Hepatocyte (in vitro differentiated cells): ENCODE measurements around the gene SLC7A9. TPM values are rescaled to one million over a fixed set of nuclear protein-coding genes. Genes with fewer than 3 reads are reported as not detected.

Experiments used
- DNase-seq: peaks from one replicate; pipeline ENCODE4 v3.0.0-alpha.2; 2016; ENCODE audit warnings: low spot score
- H2AFZ ChIP-seq: fragments of 200-600 bp; sonication (generic); 2 replicates; pipeline ENCODE4 v1.6.0; 2016; ENCODE audit warnings: antibody characterized with exemption, mild to moderate bottlenecking
- H3K27ac ChIP-seq: fragments of 200-600 bp; sonication (generic); 2 replicates; pipeline ENCODE4 v1.5.1; 2016; ENCODE audit warnings: mild to moderate bottlenecking
- H3K27me3 ChIP-seq: fragments of 200-600 bp; sonication (generic); 2 replicates; pipeline ENCODE4 v1.6.1; 2016
- H3K36me3 ChIP-seq: fragments of 200-600 bp; sonication (generic); replicated peaks from 2 replicates; pipeline ENCODE4 v1.5.1; 2016; ENCODE audit warnings: low read depth; ENCODE audit not compliant: insufficient read depth
- H3K4me1 ChIP-seq: fragments of 200-600 bp; sonication (generic); 2 replicates; pipeline ENCODE4 v1.5.1; 2016; ENCODE audit warnings: mild to moderate bottlenecking, moderate library complexity; ENCODE audit not compliant: insufficient read depth
- H3K4me2 ChIP-seq: fragments of 200-600 bp; sonication (generic); 2 replicates; pipeline ENCODE4 v1.6.0; 2016
- H3K4me3 ChIP-seq: fragments of 200-600 bp; sonication (generic); 2 replicates; pipeline ENCODE4 v1.5.1; 2016; ENCODE audit warnings: mild to moderate bottlenecking
- H3K79me2 ChIP-seq: fragments of 200-600 bp; sonication (generic); 2 replicates; pipeline ENCODE4 v1.6.0; 2017; ENCODE audit warnings: mild to moderate bottlenecking
- H3K9me2 ChIP-seq: fragments of 200-600 bp; sonication (generic); replicated peaks from 2 replicates; pipeline ENCODE4 v1.6.0; 2017; ENCODE audit warnings: mild to moderate bottlenecking; ENCODE audit not compliant: insufficient read depth
- H3K9me3 ChIP-seq: fragments of 200-600 bp; sonication (generic); 2 replicates; pipeline ENCODE4 v1.5.1; 2016; ENCODE audit warnings: low read depth, mild to moderate bottlenecking
- H4K20me1 ChIP-seq: fragments of 200-600 bp; sonication (generic); 2 replicates; pipeline ENCODE4 v1.6.0; 2016; ENCODE audit warnings: mild to moderate bottlenecking; ENCODE audit not compliant: insufficient read depth, poor library complexity, severe bottlenecking
- CTCF ChIP-seq: fragments of 200-600 bp; sonication (generic); IDR thresholded peaks from 2 replicates; pipeline ENCODE4 v1.5.1; 2016; ENCODE audit warnings: antibody characterized with exemption, mild to moderate bottlenecking; ENCODE audit not compliant: poor library complexity
- EZH2 ChIP-seq: fragments of 200-600 bp; sonication (generic); IDR thresholded peaks from 2 replicates; pipeline ENCODE4 v1.6.1; 2016; ENCODE audit warnings: antibody characterized with exemption, mild to moderate bottlenecking, borderline replicate concordance
- EZH2phosphoT487 ChIP-seq: fragments of 200-600 bp; sonication (generic); IDR thresholded peaks from one replicate; pipeline ENCODE4 v1.6.1; 2018; ENCODE audit warnings: antibody characterized with exemption, mild to moderate bottlenecking, low read depth, moderate library complexity; ENCODE audit not compliant: unreplicated experiment, severe bottlenecking
- WGBS: methylation state at CpG from one replicate; pipeline ENCODE4 v1.1.6; 2016; ENCODE audit warnings: low lambda C conversion rate; ENCODE audit errors: missing lambda C conversion rate; 5-methylcytosine and 5-hydroxymethylcytosine counted together
- polyA plus RNA-seq: library from polyadenylated mRNA; unstranded; fragments of >200 nt; fragmentation: Nextera tagmentation; extraction: Ambion mirVana; gene quantifications from 2 replicates; pipeline ENCODE4 v1.2.1, GENCODE V29; 2016
- small RNA-seq: library from RNA; depleted of rRNA; stranded (forward); fragments of <200 nt; gene quantifications from one replicate; pipeline ENCODE3, GENCODE V24; 2014
- total RNA-seq: library from RNA; depleted of rRNA; stranded (reverse); fragments of >200 nt; gene quantifications from 2 replicates; pipeline ENCODE4 v1.2.3, GENCODE V29; 2014

The SLC7A9 gene
- total and polyA plus RNA-seq, 2 experiments from 2014 or later, result 7.6 to 9.6 TPM

GRCh38 chr19:32781280-32781679 lies 88.3 kb downstream of the SLC7A9 start:
- no peaks in the 10 kb centered on the region for H3K27me3 ChIP-seq
- H3K4me1 ChIP-seq, result no peaks in the 10 kb centered on the region
- no peaks in the 10 kb centered on the region for H3K79me2 ChIP-seq
- no peak for TF ChIP-seq CTCF
- TF ChIP-seq EZH2, result no peak
- TF ChIP-seq EZH2phosphoT487, result no peak
- no peak for DNase-seq
- H3K9me3 ChIP-seq, result no peaks in the 10 kb centered on the region
- no peaks in the 10 kb centered on the region for H3K36me3 ChIP-seq
- 95% methylated on average over 2 of the region's 2 CpGs for WGBS
- no peak overlapping the region for H3K27ac ChIP-seq
- H3K9me2 ChIP-seq, result no peaks in the 10 kb centered on the region
- H2AFZ ChIP-seq, result no peak overlapping the region
- H3K4me3 ChIP-seq, result no peak overlapping the region
- H3K4me2 ChIP-seq, result no peak overlapping the region
- no peaks in the 10 kb centered on the region for H4K20me1 ChIP-seq

Small RNAs within 50 kb of the gene (small RNA-seq; reads per million reads assigned to genes)
- gene RN7SKP22, result not detected

Other genes with a start within 250 kb of the SLC7A9 start
- 30.5 and 32.6 TPM in 2 replicates for gene ANKRD27, start 194.6 kb downstream of the SLC7A9 start, total RNA-seq
- 20.9 and 24.3 TPM in 2 replicates for gene ANKRD27, start 194.6 kb downstream of the SLC7A9 start, polyA plus RNA-seq
- gene RGS9BP, start 193.9 kb downstream of the SLC7A9 start, total RNA-seq, result 3.1 and 4.0 TPM in 2 replicates
- 2.1 and 3.0 TPM in 2 replicates for gene RGS9BP, start 193.9 kb downstream of the SLC7A9 start, polyA plus RNA-seq
- 7.6 and 10.2 TPM in 2 replicates for gene NUDT19, start 177.9 kb downstream of the SLC7A9 start, total RNA-seq
- 3.8 and 5.6 TPM in 2 replicates for gene NUDT19, start 177.9 kb downstream of the SLC7A9 start, polyA plus RNA-seq
- gene TDRD12, start 150.0 kb downstream of the SLC7A9 start, total RNA-seq, result 0.10 and 0.76 TPM in 2 replicates
- 0.62 TPM in 1 of 2 replicates, not detected in the other for gene TDRD12, start 150.0 kb downstream of the SLC7A9 start, polyA plus RNA-seq
- 8.1 and 12.1 TPM in 2 replicates for gene CEP89, start 102.2 kb upstream of the SLC7A9 start, total RNA-seq
- 16.4 and 16.6 TPM in 2 replicates for gene CEP89, start 102.2 kb upstream of the SLC7A9 start, polyA plus RNA-seq
- gene FAAP24, start 102.5 kb upstream of the SLC7A9 start, total RNA-seq, result 1.5 and 3.5 TPM in 2 replicates
- 3.6 and 4.5 TPM in 2 replicates for gene FAAP24, start 102.5 kb upstream of the SLC7A9 start, polyA plus RNA-seq
- 67.6 and 67.9 TPM in 2 replicates for gene RHPN2, start 195.1 kb upstream of the SLC7A9 start, total RNA-seq
- gene RHPN2, start 195.1 kb upstream of the SLC7A9 start, polyA plus RNA-seq, result 44.3 and 54.2 TPM in 2 replicates
- 6.7 and 14.5 TPM in 2 replicates for gene GPATCH1, start 211.4 kb upstream of the SLC7A9 start, total RNA-seq
- gene GPATCH1, start 211.4 kb upstream of the SLC7A9 start, polyA plus RNA-seq, result 6.8 and 9.7 TPM in 2 replicates